Loucy (cell line): ENCODE results near the gene FAAH.

Source experiments
- CTCF ChIP-seq: fragments of 200-600 bp; sonication (generic); conservative IDR thresholded peaks from 2 replicates; pipeline ENCODE4 v1.5.1; 2014; ENCODE audit warnings: mild to moderate bottlenecking, antibody characterized with exemption, low read length
- EZH2phosphoT487 ChIP-seq: fragments of 200-600 bp; IDR thresholded peaks from 2 replicates; pipeline ENCODE4 v1.6.1; 2018; ENCODE audit warnings: antibody characterized with exemption, mild to moderate bottlenecking, moderate library complexity, borderline replicate concordance

- TF ChIP-seq CTCF (no peak), EZH2phosphoT487 (no peak)
Observed at GRCh38 chr1:46415514-46415913, 21.4 kb downstream of the FAAH start.
